Measurements from ENCODE around the gene CDKL4.
"Not testable (repeated sequence)": the region's sequence is repeated elsewhere in the genome, so short reads cannot be mapped to it uniquely, and the experiment has no call there.

- TF ChIP-seq PATZ1 (CRISPR knock-in tag; IDR thresholded peaks at IDR 0.05; ENCODE audit: borderline replicate concordance); SNAI2 (CRISPR knock-in tag; IDR thresholded peaks at IDR 0.05); CSDC2 (CRISPR knock-in tag; IDR thresholded peaks at IDR 0.05); GLIS3 (CRISPR knock-in tag; IDR thresholded peaks at IDR 0.05): not testable (repeated sequence)
Observed at GRCh38 chr2:39244963-39245625, 1.3 kb upstream of the CDKL4 start.

Measured in SK-N-SH treated with all-trans-retinoic acid at 6 μM for 48 hours (cell line).